HG02943 (cell line): Measurements from ENCODE around the gene EPHB2.

Experiments used
- ATAC-seq: cut with Tn5 transposase; IDR thresholded peaks from one replicate; pipeline ENCODE4 v1.9.1; 2021; ENCODE audit warnings: mild to moderate bottlenecking, low read depth, moderate library complexity; ENCODE audit not compliant: unreplicated experiment

Gene EPHB2

GRCh38 chr1:22963044-22963677, 252.5 kb downstream of the EPHB2 start:
- no peak for ATAC-seq

- no peak for ATAC-seq
These were observed 255.7 kb downstream of the EPHB2 start for GRCh38 chr1:22966309-22966708.

- ATAC-seq: no peak
These were observed 257.2 kb downstream of the EPHB2 start for GRCh38 chr1:22967833-22968232.

- ATAC-seq: no peak
These were observed 258.7 kb downstream of the EPHB2 start for GRCh38 chr1:22969304-22969709.

- ATAC-seq: no peak
These were observed 259.5 kb downstream of the EPHB2 start for GRCh38 chr1:22970096-22970495.
